ENCODE data around the gene MUC2. TPM values are rescaled to one million over a fixed set of nuclear protein-coding genes. Genes with fewer than 3 reads are reported as not detected.

MUC2 gene
- total RNA-seq, 1 donor from 2014 or later = not detected

DNA sequence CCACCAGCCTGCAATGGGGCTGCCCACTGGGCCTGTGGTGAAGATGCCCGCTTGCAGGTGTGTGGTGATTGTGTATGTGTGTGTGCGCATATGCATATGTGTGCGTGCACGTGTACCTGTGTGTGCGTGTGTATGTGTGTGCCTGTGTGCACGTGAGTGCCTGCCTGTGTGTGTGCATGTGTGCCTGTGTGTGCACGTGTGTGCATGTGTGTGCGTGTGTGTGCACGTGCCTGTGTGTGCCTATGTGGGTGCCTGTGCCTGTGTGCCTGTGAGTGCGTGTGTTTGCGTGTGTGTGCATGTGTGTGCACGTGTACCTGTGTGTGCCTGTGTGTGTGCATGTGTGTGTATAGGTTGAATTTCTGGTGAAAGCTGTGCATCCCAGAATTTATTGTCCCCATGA, 35.8 kb upstream of the MUC2 start:
- Histone ChIP-seq H3K9ac (no peak overlapping the region), H3K79me2 (ENCODE audit: low read depth) (no peaks in the 10 kb centered on the region), H3K4me3 (no peak overlapping the region), H3K4me1 (peaks cover 12% of the 10 kb centered on the region), H2AFZ (replicated peaks) (no peak overlapping the region), H4K20me1 (ENCODE audit: low read depth) (no peaks in the 10 kb centered on the region), H3K27ac (no peak overlapping the region), H3F3A (ENCODE audit: low read depth) (no peaks in the 10 kb centered on the region), H3K36me3 (no peaks in the 10 kb centered on the region), H3K27me3 (no peaks in the 10 kb centered on the region), H3K4me2 (no peak overlapping the region), H3K9me3 (ENCODE audit: low read depth) (no peaks in the 10 kb centered on the region)
- TF ChIP-seq, protein P1, sequence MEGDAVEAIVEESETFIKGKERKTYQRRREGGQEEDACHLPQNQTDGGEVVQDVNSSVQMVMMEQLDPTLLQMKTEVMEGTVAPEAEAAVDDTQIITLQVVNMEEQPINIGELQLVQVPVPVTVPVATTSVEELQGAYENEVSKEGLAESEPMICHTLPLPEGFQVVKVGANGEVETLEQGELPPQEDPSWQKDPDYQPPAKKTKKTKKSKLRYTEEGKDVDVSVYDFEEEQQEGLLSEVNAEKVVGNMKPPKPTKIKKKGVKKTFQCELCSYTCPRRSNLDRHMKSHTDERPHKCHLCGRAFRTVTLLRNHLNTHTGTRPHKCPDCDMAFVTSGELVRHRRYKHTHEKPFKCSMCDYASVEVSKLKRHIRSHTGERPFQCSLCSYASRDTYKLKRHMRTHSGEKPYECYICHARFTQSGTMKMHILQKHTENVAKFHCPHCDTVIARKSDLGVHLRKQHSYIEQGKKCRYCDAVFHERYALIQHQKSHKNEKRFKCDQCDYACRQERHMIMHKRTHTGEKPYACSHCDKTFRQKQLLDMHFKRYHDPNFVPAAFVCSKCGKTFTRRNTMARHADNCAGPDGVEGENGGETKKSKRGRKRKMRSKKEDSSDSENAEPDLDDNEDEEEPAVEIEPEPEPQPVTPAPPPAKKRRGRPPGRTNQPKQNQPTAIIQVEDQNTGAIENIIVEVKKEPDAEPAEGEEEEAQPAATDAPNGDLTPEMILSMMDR (IDR thresholded peaks at IDR 0.05) = no peak
- TF ChIP-seq EZH2phosphoT487 (IDR thresholded peaks at IDR 0.05) (no peak), EZH2 (IDR thresholded peaks at IDR 0.05) (no peak)
- no peak for DNase-seq (ENCODE audit: low spot score)
- Mint-ChIP-seq H3K4me3 (peak overlapping the region; percentile 19), H3K27me3 (ENCODE audit: insufficient read depth, low read depth) (no peaks in the 10 kb centered on the region), H3K27ac (no peak overlapping the region), H3K36me3 (no peaks in the 10 kb centered on the region), H3K4me1 (no peaks in the 10 kb centered on the region), H3K9me3 (no peaks in the 10 kb centered on the region)

DNA sequence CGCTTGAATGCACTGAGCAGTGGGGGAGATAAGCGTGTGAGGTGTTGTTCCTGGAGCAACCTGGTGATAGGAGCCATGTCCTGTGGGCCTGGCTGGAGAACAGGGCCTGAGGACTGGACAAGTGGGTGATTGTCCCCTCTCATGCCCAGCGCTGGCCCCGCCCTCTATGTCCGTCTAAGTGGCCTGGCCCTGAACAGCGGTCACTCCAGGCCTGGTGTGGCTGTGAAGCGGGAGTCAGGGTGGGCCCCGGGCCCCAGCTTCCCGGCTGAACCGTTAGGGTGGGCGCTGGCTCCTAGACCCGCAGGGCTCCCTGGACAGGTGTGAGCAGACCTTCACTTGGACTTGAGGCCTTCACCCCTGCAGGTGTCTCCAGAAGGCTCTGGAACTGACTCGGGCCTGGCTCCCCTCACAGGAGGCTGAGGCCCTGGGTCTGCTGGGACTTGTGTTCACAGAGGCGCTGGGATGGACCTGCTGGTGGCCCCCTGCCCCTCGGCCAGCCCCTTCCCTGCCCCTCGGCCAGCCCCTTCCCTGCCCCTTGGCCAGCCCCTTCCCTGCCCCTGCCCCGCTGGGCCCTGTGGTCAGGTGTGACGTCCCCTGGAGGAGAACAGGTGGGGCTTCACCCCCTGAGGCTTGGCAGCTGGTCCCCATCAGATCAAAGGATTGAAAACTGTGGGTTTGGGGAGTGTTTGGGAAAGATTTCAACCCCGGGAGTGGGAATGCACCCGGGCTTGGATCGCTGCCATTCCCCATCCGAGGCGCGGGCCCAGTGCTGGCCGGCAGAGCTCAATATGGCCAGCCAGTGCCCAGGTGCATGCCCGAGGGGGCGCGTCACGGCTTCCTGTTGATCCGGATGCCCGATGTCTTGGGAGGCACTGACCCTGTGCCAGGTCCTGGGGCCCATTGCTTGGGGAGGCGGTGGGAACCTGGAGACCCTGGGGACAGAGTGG, 34.9 kb upstream of the MUC2 start:
- no peak overlapping the region for H3K4me3 Mint-ChIP-seq
- H3K9me3 ChIP-seq (ENCODE audit: low read depth) = no peaks in the 10 kb centered on the region

GRCh38 chr11:1040428-1041148, 34.1 kb upstream of the MUC2 start:
- no peaks in the 10 kb centered on the region for H3K36me3 ChIP-seq
- H3K27ac ChIP-seq = no peak overlapping the region
- no peak overlapping the region for H3K9ac ChIP-seq
- Mint-ChIP-seq H3K27ac (no peak overlapping the region), H3K27me3 (ENCODE audit: insufficient read depth, low read depth) (no peaks in the 10 kb centered on the region), H3K4me3 (no peak overlapping the region), H3K4me1 (no peaks in the 10 kb centered on the region), H3K36me3 (no peaks in the 10 kb centered on the region), H3K9me3 (no peaks in the 10 kb centered on the region)
- H4K20me1 ChIP-seq (ENCODE audit: low read depth) = no peaks in the 10 kb centered on the region
- TF ChIP-seq, protein P1 (IDR thresholded peaks at IDR 0.05) = no peak
- TF ChIP-seq EZH2phosphoT487 (IDR thresholded peaks at IDR 0.05) = no peak
- TF ChIP-seq EZH2 (IDR thresholded peaks at IDR 0.05) = no peak
- H2AFZ ChIP-seq (replicated peaks) = no peak overlapping the region
- no peaks in the 10 kb centered on the region for H3K27me3 ChIP-seq
- H3K79me2 ChIP-seq (ENCODE audit: low read depth) = no peaks in the 10 kb centered on the region
- H3K4me1 ChIP-seq = peaks cover 3% of the 10 kb centered on the region
- H3K4me3 ChIP-seq = no peak overlapping the region
- DNase-seq (ENCODE audit: low spot score) = no peak
- no peak overlapping the region for H3K4me2 ChIP-seq
- H3F3A ChIP-seq (ENCODE audit: low read depth) = no peaks in the 10 kb centered on the region
- H3K9me3 ChIP-seq (ENCODE audit: low read depth) = no peaks in the 10 kb centered on the region

More for the DNA sequence above, 34.9 kb upstream of the MUC2 start:
- no peaks in the 10 kb centered on the region for H3K79me2 ChIP-seq (ENCODE audit: low read depth)
- H3K9ac ChIP-seq = no peak overlapping the region
- no peaks in the 10 kb centered on the region for H3K27me3 ChIP-seq
- no peaks in the 10 kb centered on the region for H3K36me3 ChIP-seq
- no peak for DNase-seq (ENCODE audit: low spot score)
- H2AFZ ChIP-seq (replicated peaks) = no peak overlapping the region
- Mint-ChIP-seq H3K36me3 (no peaks in the 10 kb centered on the region), H3K9me3 (no peaks in the 10 kb centered on the region), H3K4me1 (no peaks in the 10 kb centered on the region), H3K27me3 (ENCODE audit: insufficient read depth, low read depth) (no peaks in the 10 kb centered on the region), H3K27ac (no peak overlapping the region)
- no peaks in the 10 kb centered on the region for H3F3A ChIP-seq (ENCODE audit: low read depth)
- TF ChIP-seq EZH2 (IDR thresholded peaks at IDR 0.05) (no peak), EZH2phosphoT487 (IDR thresholded peaks at IDR 0.05) (no peak)
- TF ChIP-seq, protein P1 (IDR thresholded peaks at IDR 0.05) = no peak
- no peak overlapping the region for H3K4me2 ChIP-seq
- H4K20me1 ChIP-seq (ENCODE audit: low read depth) = no peaks in the 10 kb centered on the region
- H3K27ac ChIP-seq = no peak overlapping the region
- peaks cover 5% of the 10 kb centered on the region for H3K4me1 ChIP-seq
- no peak overlapping the region for H3K4me3 ChIP-seq
